Measurements from ENCODE around the gene CATSPER4. TPM values are rescaled to one million over a fixed set of nuclear protein-coding genes. Genes with fewer than 3 reads are reported as not detected.

Gene CATSPER4
- total RNA-seq, 4 donors from 2014 or later, result not detected

GRCh38 chr1:26180010-26180506 lies 10.3 kb upstream of the CATSPER4 start:
- Histone ChIP-seq H3K27ac (no peak overlapping the region), H3K4me1 (no peaks in the 10 kb centered on the region), H3K4me3 (no peak overlapping the region), H3K36me3 (peaks cover 0 to 30% (median 0%) of the 10 kb centered on the region in 3 donors), H3K27me3 (no peaks in the 10 kb centered on the region), H3K9me3 (no peaks in the 10 kb centered on the region)
- 76 to 84% methylated on average over 4 of the region's 4 CpGs for WGBS, 2 donors
- no peak for TF ChIP-seq EP300 (IDR thresholded peaks at IDR 0.05)
- TF ChIP-seq CTCF (IDR thresholded peaks at IDR 0.05), result no peak
- no peak for TF ChIP-seq POLR2A (IDR thresholded peaks at IDR 0.05)
- DNase-seq (ENCODE audit: low spot score in 2 of 2), result no peak

GRCh38 chr1:26181586-26182382 lies 8.6 kb upstream of the CATSPER4 start:
- no peaks in the 10 kb centered on the region for H3K4me1 ChIP-seq
- peaks cover 0 to 38% (median 0%) of the 10 kb centered on the region in 3 donors for H3K36me3 ChIP-seq
- TF ChIP-seq POLR2A (IDR thresholded peaks at IDR 0.05) (no peak), CTCF (IDR thresholded peaks at IDR 0.05) (no peak), EP300 (IDR thresholded peaks at IDR 0.05) (no peak)
- DNase-seq (ENCODE audit: low spot score in 2 of 2), result no peak
- WGBS, 2 donors, result 66 to 73% methylated on average over 9 of the region's 9 CpGs
- H3K27ac ChIP-seq, result no peak overlapping the region
- no peaks in the 10 kb centered on the region for H3K27me3 ChIP-seq
- H3K9me3 ChIP-seq, result no peaks in the 10 kb centered on the region
- no peak overlapping the region for H3K4me3 ChIP-seq

GRCh38 chr1:26182383-26182696 lies 8.1 kb upstream of the CATSPER4 start:
- Histone ChIP-seq H3K36me3 (peaks cover 0 to 42% (median 0%) of the 10 kb centered on the region in 3 donors), H3K27me3 (no peaks in the 10 kb centered on the region), H3K4me3 (no peak overlapping the region), H3K27ac (no peak overlapping the region), H3K4me1 (no peaks in the 10 kb centered on the region), H3K9me3 (no peaks in the 10 kb centered on the region)
- WGBS, 2 donors, result 78 to 79% methylated on average over 7 of the region's 7 CpGs
- no peak for DNase-seq (ENCODE audit: low spot score in 2 of 2)
- TF ChIP-seq CTCF (IDR thresholded peaks at IDR 0.05) (no peak), EP300 (IDR thresholded peaks at IDR 0.05) (no peak), POLR2A (IDR thresholded peaks at IDR 0.05) (no peak)

- WGBS, 2 donors, result 81 to 85% methylated on average over 7 of the region's 7 CpGs
Measured at GRCh38 chr1:26184086-26184485, 6.3 kb upstream of the CATSPER4 start.

GRCh38 chr1:26184883-26185282 lies 5.5 kb upstream of the CATSPER4 start:
- TF ChIP-seq CTCF (IDR thresholded peaks at IDR 0.05), result no peak
- no peak for TF ChIP-seq EP300 (IDR thresholded peaks at IDR 0.05)
- TF ChIP-seq POLR2A (IDR thresholded peaks at IDR 0.05), result no peak
- no peak overlapping the region for H3K27ac ChIP-seq
- WGBS, 2 donors, result 94 to 97% methylated on average over 16 to 21 of the region's 21 CpGs
- DNase-seq (ENCODE audit: low spot score in 2 of 2), result no peak
- no peaks in the 10 kb centered on the region for H3K27me3 ChIP-seq
- H3K4me1 ChIP-seq, result no peaks in the 10 kb centered on the region
- no peak overlapping the region for H3K4me3 ChIP-seq
- peaks cover 0 to 58% (median 0%) of the 10 kb centered on the region in 3 donors for H3K36me3 ChIP-seq
- no peaks in the 10 kb centered on the region for H3K9me3 ChIP-seq

More at GRCh38 chr1:26184086-26184485, 6.3 kb upstream of the CATSPER4 start:
- H3K36me3 ChIP-seq, result peaks cover 0 to 53% (median 0%) of the 10 kb centered on the region in 3 donors
- DNase-seq (ENCODE audit: low spot score in 2 of 2), result no peak
- no peaks in the 10 kb centered on the region for H3K4me1 ChIP-seq
- no peak overlapping the region for H3K27ac ChIP-seq
- H3K4me3 ChIP-seq, result no peak overlapping the region
- no peak for TF ChIP-seq POLR2A (IDR thresholded peaks at IDR 0.05)
- no peak for TF ChIP-seq EP300 (IDR thresholded peaks at IDR 0.05)
- H3K27me3 ChIP-seq, result no peaks in the 10 kb centered on the region
- no peaks in the 10 kb centered on the region for H3K9me3 ChIP-seq
